Sciatic nerve (tissue), 2 donors: ENCODE data around the gene ELK1. TPM values are rescaled to one million over a fixed set of nuclear protein-coding genes. Genes with fewer than 3 reads are reported as not detected.
"Not testable (repeated sequence)": the region's sequence is repeated elsewhere in the genome, so short reads cannot be mapped to it uniquely, and the experiment has no call there.

Experiments used
- ATAC-seq: fragments of 200-7000 bp; cut with Tn5 transposase; one replicate; pipeline ENCODE4 v1.9.1; 2020; ENCODE audit warnings: mild to moderate bottlenecking, moderate library complexity
- DNase-seq: peaks from one replicate; pipeline ENCODE4 v3.0.0-alpha.2; 2020; ENCODE audit warnings: low spot score
- intact Hi-C: fragments of 100-400 bp; cut with DNase I; formaldehyde crosslinking; loops from one replicate; pipeline ENCODE4 v1.14.2; 2022
- total RNA-seq: library from RNA; stranded (reverse); fragmentation: NEBNext Ultra II Directional; extraction: Animal tissue kit (Norgen Biotek cat#: 25700); gene quantifications from one replicate; pipeline ENCODE4 v1.2.1, GENCODE V29; 2021
- donor health status: DM: no; HTN: no; CAD: no.
- donor health status: DM: no; HTN: no; CAD: no.

ELK1 gene
- total RNA-seq, 1 donor from 2014 or later, result 24.1 TPM

- peak; percentile 88 for DNase-seq
- peak; percentile 96 for ATAC-seq
- intact Hi-C loops, result no loop called here
These were observed 30.7 kb downstream of the ELK1 start, which contains the start of gene SYN1 for GRCh38 chrX:47619486-47620302. SYN1 (minus strand) TSS chrX:47619857; CDS start chrX:47619728, 129 bp downstream.

DNA sequence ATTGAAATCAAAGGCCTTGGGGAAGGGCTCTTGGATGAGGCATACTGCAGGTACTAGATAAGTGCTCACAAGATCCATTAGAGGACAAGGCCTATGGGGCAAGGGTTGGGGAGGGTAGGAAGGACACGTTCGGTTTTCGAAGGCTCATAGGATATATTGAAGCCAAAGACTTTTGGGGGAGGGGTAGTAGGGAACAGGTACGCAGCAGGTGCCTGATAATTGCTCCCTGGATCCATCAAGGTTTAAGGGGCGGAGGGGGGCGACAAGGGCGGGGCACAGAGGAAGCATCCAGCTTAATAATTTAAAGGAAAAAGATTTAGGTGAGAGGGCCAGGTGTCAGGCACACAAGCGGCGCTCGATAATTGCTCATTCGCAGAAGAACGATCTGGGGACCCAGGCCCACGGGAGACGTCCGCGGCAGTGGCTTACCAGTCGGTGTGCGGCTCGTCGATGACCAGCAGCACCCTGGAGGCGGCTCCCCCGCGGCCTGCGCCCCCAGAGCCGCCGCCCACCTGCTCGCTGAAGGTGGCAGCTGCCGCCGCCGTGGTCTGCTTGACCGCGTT is 31.4 kb downstream of the ELK1 start:
- intact Hi-C loops, result no loop called here
- DNase-seq (no peak), ATAC-seq (no peak)

DNA sequence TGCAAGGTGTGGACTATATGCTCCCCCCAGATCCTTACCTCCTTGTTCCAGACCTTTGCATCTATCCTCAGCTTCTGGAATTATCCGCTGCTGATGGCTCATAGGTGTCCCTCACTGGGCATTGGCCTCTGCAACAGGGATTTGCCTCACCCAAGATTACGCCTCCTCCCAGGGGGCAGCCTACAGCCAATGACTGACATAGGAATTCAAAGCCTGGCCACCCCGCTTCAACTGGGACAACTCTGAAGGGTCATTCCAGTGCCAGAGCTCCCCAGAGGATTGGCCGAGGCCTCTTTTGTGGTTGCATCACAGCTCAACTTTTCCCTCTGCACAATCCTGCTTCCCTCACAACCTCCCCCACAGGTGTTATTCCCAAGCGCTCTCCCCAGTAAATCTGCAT is 35.7 kb downstream of the ELK1 start:
- peak; percentile 39 for DNase-seq
- intact Hi-C loops, result no loop called here
- ATAC-seq, result no peak

- intact Hi-C loops, result no loop called here
- no peak for ATAC-seq
- DNase-seq, result no peak
These were observed 37.3 kb downstream of the ELK1 start for GRCh38 chrX:47613082-47613481.

DNA sequence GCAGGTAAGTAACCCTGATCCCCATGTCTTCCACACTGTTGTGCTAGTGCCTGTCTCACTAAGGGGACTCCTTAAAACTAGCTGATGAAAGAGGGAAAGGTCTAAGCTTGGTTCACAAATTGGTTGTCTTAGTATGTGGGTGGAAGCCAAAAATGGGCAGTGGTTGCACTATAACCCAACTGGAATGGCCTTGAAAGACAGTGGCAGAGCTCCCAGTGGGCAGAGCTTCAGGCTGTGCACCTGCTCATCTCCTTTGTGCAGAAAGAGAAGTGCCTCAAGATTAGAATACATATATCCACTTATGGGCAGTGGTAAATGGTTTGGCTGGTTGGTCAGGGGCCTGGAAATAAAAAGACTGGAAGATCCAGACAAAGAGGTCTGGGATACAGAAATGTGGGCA is 37.9 kb downstream of the ELK1 start:
- no peak for ATAC-seq
- no peak for DNase-seq
- intact Hi-C loops, result no loop called here

DNA sequence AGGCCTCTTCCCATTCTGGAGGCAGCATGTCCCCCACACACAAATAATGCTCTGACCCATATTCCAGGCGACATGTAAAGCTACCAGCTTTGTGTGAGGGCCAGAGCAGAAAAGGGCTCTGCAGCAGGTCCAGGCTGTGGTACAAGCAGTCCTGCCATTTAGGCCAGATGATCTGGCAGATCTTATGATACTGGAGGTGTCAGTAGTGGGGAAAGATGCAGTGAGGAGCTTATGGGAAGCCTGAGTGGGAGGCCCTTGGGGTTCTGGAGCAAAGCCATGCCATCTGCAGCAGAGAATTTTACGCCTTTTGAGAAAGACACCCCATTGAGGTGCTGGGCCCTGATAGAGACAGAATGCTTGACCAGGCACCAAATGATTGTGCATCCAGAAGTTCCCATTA is 38.4 kb downstream of the ELK1 start:
- ATAC-seq (no peak), DNase-seq (no peak)
- intact Hi-C loops, result no loop called here

GRCh38 chrX:47611489-47611888 is 38.9 kb downstream of the ELK1 start:
- DNase-seq (no peak), ATAC-seq (no peak)
- intact Hi-C loops, result no loop called here

DNA sequence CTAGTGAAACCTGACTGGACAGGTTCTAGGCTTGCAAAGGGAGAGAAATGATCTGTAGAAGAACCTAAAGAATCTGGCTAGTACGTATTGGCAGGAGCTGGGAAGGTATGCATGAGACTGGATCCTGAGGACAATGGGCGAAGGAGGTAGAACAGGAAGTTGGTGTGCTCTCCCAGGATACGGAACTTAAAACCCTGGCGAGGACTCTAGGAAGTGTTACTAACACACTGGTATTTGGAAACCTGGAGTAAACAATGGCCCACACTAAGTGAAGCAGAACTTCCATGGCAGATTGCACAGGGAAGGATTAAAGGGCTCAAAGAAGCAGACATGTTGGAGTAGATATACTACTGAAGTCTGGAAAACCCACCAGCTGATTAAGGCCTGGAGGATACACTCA is 39.9 kb downstream of the ELK1 start:
- DNase-seq, result no peak
- intact Hi-C loops, result no loop called here
- ATAC-seq, result no peak

- intact Hi-C loops, result no loop called here
- DNase-seq (no peak), ATAC-seq (no peak)
These were observed 42.1 kb downstream of the ELK1 start for GRCh38 chrX:47608130-47608810.

DNA sequence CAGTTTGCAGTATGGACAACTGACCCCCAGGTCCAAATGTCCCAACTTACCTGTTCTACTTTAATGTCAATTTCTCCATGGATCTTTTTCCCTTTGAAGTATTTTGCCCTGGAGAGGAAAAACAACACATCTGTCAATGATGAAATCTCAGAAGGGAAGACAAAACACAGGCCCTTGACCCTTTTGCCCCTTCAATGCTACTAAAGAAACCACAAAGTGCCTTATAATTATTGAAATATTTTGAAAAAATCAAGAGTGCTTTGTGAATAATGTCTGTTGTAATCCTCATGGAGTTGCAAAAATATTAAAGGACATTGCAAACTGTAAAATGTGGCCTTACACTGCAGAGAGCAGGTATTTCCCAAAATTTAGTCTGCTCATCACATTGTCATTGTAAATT is 43.3 kb downstream of the ELK1 start:
- intact Hi-C loops, result no loop called here
- ATAC-seq (no peak), DNase-seq (no peak)

GRCh38 chrX:47605024-47605423 is 45.3 kb downstream of the ELK1 start:
- intact Hi-C loops, result no loop called here
- ATAC-seq (no peak), DNase-seq (no peak)

- DNase-seq, intact Hi-C loops, ATAC-seq: not testable (repeated sequence)
These were observed 47.2 kb downstream of the ELK1 start for GRCh38 chrX:47603125-47603524.

- no peak for DNase-seq
- intact Hi-C loops, result no loop called here
- no peak for ATAC-seq
These were observed 53.1 kb downstream of the ELK1 start for GRCh38 chrX:47597222-47597621.

DNA sequence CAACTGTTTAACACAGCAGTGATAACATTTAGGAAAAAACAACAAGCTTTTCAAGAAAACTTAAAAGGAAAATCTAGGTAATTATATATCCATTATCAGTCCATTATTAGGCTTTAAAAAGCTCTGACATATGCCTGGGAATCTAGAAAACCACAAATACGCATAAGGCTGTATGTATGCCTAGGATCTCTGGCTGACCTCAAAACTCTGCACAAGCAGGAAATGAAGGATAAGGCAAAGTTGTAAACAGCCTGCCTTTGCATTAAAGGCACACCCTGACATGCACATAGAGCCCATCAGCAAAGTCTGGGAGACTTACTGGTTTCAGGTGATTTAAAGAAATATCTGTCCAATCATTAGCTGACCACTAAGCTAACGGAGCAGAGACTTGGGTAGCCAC is 54.1 kb downstream of the ELK1 start:
- DNase-seq, result no peak
- no peak for ATAC-seq
- intact Hi-C loops, result no loop called here

GRCh38 chrX:47595716-47596251 is 54.6 kb downstream of the ELK1 start:
- DNase-seq (no peak), ATAC-seq (peak; percentile 84)

GRCh38 chrX:47593522-47593921 is 56.8 kb downstream of the ELK1 start:
- DNase-seq, result no peak
- no peak for ATAC-seq
- intact Hi-C loops, result no loop called here

More at GRCh38 chrX:47595716-47596251, 54.6 kb downstream of the ELK1 start:
- intact Hi-C loops, result no loop called here

DNA sequence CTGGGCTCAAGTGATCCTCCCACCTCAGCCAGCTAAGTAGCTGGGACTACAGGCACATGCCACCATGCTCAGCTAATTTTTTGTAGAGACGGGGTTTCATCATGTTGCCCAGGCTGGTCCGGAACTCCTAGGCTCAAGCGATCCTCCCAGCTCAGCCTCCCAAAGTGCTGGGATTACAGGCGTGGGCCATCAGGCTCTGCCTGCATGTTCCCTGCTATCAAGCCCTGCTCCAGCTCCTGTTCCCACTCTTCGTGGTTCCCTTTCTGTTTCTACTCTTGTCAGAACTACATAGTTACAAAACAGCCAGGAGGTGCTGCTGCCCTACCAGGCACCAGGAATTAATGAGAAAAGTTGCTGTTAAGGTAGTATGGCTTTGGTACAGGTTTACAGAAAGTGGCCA is 59.4 kb downstream of the ELK1 start:
- no peak for ATAC-seq
- intact Hi-C loops, result no loop called here
- no peak for DNase-seq

DNA sequence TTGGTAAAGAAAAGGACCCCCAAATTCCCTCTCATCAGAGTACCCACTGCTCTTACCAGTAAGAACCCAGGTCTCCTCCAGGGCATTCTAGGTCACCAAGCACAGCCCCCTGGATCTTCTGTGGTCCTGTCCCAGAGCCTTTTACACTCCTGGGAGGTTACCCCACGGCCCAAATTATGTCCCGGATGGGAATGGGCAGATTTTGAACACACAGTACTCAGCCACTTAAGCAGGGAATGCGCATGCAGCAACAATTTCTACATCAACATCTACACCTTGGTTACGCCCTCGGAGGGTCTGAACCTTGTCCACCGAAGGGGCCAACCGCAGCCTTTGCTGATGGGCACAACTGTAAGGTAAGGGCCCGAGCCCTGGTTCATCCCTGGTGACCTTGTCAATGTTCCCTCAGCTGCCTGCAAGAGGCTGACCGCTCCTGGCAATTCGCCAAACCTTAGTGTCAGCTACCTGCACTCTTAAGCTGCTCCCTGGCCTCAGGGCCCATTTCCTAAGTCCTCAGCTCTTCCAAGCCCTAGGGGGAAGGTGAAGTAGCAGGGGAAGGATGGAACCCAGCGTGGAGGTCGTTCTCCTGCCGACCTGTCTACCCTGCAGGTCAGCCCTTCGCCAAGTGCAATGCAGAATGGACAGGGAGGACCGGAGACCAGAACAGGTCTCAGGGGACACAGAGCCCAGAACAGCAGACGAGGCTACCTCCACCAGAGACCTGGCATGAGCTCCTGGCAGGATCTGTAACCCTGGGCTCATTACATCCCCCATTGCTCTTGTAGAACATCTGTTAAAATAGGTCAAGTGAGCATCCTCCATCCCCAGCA is 62.2 kb downstream of the ELK1 start:
- intact Hi-C loops, result no loop called here
- ATAC-seq, result no peak
- no peak for DNase-seq
